GM19395 (cell line): ENCODE results near the gene FBXL4.

Source experiments
- ATAC-seq: cut with Tn5 transposase; IDR thresholded peaks from one replicate; pipeline ENCODE4 v1.9.1; 2021; ENCODE audit warnings: mild to moderate bottlenecking, moderate library complexity; ENCODE audit not compliant: unreplicated experiment

The FBXL4 gene

DNA sequence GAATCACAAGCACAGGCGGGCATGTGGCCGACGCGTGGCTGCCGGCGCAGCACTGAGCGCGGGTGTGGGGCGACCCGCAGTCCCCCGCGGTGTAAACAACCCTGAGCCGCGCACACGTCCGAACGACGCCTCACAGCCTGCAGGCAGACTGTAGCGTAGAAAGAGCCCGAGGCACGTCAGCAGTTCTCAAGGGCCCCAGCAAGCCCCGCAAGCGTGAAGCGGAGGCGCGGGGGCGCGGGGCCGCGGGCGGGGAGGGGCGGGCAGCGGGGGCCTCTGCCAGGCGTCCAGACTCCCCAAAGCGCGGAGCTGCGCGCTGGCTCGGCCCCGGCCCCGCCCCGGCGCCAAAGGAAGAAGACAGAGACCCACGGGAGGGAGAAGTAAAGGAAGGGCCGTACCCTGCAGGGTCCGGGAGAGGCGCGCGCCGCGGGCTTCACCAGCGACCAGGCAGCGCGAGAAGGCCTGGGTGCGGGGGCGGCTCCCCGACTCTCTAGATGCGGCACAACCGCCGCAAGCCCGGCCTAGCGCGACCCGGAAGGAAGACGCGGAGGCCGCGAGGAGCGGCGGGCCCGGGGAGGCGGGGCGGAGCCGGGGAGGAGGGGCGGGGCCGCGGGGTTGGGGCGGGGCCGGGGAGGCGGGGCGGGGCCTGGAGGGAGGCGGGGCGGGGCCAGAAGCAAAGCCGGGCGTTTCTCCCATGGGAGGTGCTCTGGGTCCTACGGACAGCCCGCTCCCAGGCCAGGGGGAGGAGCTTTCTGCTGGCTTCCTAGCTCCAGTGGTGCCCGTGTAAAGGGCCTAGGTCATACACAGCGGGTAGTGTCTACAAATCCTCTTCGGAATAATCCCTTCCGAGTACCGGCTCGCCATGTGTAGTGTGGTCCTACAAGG lies at the start of gene FBXL4:
Gene FBXL4, minus strand, starts transcription at position 536 of the 882 bp plus-strand sequence. CDS start 20,958 bp downstream, outside the sequence.
- peak; percentile 78 for ATAC-seq

DNA sequence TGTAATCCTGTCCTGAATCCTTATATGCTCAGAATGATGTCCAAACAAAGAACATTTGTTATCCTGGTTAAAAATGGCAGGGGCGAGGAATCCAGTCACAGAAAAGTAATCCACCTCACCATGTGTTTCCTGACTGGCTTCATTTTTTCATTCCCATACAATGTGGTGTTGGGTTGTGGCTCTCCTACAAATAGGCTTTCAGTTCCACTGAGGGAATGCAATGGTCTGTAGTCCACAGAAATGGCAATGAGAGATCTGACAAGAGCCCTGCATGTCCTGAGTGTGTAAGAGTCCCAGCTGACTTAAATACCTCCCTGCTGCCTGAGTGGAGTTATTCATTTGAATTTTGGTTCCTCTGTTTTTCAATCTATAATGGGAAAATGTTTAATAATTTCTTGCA lies 47.4 kb upstream of the FBXL4 start:
- no peak for ATAC-seq

DNA sequence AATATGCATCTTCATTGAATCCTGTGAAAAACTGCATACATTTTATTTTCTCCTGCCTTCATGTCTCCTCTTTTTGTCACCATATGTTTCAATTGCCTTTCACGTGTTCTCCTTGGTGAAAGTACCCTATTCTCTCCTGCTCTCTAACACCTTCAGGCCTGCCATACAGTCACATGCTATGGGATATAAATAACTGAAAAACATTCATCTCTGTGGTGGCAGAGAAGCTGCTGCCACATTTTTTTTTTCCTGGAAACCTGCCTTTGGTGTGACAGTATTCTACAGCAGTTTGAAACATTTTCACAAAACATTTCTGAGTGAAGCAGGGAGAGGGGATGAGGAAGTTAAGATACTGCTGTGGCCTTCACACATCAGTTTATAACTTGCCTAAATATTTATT lies 44.8 kb upstream of the FBXL4 start:
- ATAC-seq, result no peak

- no peak for ATAC-seq
Measured at GRCh38 chr6:98986071-98986615, 38.4 kb upstream of the FBXL4 start.

DNA sequence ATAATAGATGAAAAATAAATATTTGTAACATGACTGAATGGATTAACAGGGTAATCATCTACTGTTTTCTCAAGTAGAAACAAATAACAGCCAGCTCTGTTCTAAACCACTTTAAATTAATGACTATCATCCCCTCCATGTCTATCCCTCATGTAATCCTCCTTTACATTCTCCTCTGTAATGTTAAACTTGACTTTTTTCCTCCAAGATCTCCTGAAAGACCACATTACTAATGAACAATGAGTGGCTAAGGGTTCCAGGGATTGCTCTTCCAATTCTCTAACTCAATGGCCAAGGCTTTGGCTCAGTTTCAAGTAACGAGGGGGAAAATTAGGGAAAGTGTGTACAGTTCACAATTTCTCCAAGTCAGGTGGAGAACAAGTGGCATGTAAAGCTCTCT lies 37.6 kb upstream of the FBXL4 start:
- no peak for ATAC-seq

DNA sequence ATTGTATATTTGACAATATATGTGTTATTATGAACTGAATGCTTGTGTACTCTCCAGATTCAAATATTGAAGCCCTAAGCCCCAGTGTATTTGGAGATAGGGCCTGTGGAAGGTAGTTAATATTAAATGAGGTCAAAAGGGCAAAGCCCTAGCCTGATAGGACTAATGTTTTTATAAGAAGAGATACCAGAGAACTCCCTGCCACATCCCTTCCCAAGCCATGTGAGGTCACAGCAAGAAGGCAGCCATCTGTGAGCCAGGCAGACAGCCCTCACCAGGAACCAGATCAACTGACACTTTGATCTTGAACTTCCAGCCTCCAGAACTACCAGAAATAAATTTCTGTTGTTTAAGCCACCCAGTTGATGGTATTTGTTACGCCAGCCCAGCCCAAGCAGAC lies 36.4 kb upstream of the FBXL4 start:
- ATAC-seq, result no peak

DNA sequence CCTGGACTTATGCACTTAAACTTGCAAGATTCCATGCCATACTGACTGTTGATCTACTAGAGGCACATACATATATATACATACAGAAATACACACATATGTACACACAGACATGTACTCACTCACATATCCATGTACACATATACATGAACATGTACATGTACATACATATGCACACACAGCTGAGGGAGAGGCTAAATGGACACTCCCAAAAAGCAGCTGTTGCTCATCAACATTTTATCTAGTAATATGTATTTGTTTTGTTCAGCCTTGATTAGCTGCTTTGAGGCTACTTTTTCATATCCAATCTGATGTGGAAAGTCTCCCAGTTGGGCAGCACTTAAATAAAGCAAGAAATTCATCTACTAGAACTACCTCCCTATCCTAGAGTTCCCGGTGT lies 33.7 kb upstream of the FBXL4 start:
- no peak for ATAC-seq

DNA sequence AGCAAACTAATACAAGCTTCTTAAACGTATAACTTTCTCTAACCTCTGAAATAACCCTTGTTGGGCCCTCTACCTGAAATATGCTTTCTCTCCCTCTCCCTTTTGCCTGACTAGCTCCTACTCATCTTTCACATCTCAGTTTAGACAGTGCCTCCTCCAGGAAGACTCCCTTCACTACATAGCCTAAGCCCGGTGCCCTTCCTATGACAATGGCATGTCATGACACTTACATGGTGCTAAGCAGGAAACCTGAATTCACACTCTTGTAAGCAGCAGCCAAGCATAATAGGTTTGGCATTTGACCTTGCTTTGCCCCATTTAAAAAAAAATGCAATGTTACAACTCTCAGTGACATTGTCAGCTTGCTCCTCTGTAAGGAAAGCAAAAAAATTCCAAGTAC lies 33.1 kb upstream of the FBXL4 start:
- no peak for ATAC-seq

GRCh38 chr6:98977671-98978292 lies 30.0 kb upstream of the FBXL4 start:
- ATAC-seq, result no peak

- no peak for ATAC-seq
Measured at GRCh38 chr6:98976674-98977385, 29.1 kb upstream of the FBXL4 start.

- no peak for ATAC-seq
Measured at GRCh38 chr6:98975421-98975820, 27.7 kb upstream of the FBXL4 start.

DNA sequence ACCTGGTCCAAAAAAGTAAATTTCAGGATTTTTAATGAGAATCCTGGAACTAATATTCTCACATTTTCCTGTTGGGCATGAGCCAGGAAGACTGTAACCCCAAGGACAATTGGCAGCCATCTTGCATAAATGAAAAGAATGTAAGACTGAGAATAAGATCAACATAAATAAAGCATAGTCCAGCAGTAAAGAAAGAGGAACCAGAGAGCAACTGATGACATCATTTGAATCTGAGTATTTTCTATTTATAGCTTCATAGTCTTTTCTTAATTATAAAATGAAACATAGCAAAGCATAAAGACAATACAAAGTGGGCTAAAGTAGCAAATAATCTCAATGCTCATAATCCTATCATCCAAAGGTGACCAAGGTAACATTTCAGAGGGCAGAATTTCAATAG lies 26.6 kb upstream of the FBXL4 start:
- ATAC-seq, result no peak

- ATAC-seq, result no peak
Measured at GRCh38 chr6:98973571-98973970, 25.8 kb upstream of the FBXL4 start.

DNA sequence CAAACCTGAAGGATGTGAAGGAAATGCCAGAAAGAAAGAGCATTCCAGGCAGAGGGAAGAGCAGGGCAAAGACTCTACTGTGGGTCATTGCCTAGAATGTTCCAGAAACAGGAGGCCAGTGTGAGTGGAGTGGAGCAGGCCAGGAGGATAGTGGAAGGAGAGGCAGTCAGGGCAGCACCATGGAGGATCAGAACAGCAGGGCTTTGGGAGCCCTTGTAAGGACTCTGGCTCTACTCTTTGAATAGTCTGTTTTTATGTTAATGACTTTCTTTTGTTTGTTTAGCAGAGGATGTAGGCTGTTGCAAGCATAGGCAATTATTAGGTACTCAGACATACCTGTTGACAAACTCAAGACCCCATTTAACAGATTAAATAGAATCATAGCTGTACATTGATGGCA lies 23.6 kb upstream of the FBXL4 start:
- ATAC-seq, result no peak

DNA sequence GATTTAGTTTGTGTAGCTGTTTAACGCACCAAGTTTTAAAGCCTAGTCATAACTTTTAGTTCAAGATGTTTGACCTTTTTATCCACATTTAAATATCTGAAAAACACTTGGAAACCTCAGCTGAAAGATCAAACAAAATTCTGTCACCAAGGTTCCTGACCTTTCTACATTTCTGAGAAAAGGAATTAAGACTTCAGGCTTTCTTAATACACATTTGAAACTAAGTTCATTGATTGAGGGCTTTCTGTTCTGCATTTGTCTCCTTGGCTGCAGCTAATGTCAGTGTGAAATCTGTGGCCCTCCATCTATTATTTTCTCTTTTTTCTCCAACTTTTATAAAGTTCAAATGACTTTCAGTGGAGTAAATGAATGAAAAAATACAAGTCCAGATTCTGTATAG lies 22.7 kb upstream of the FBXL4 start:
- ATAC-seq, result peak; percentile 65

GRCh38 chr6:98967616-98968015 lies 19.9 kb upstream of the FBXL4 start:
- no peak for ATAC-seq

GRCh38 chr6:98959631-98960030 lies 11.9 kb upstream of the FBXL4 start:
- ATAC-seq, result no peak

DNA sequence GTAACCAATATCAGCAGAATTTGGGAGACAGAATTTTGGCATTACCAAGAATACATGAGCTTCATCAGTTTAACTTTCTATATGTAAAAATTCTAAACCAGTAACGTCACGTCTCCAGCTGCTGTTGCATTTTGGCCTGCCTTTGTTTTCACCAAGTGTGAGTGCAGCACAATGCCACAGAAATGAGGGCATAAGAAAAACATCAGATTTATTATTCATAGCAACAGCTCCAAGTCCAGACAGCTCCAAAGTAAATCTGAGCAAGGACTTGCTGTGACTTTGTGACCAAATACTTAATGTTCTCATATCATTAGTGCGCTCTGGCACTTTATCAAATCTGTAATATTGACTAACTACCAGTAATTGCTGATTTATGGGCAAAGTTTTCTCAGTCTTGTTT lies 11.0 kb upstream of the FBXL4 start:
- ATAC-seq, result no peak

DNA sequence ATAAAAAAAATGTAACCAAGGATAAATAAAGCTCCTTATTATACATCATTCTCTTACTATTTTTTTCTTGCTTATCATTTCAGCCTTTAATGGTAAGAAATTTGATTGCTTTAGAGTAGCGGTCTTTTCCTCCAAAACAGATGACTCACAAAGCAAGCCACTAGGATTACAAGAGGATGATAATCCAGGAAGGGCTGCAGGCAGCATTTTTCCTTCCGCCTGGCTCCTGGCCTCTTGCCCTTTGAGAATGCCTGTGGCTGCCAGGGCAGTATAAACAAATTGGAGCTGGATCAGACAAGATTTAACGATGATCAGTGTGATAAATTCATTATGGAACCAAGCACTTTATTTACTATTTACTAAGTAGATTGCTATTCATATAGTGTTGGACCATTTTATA lies 9.7 kb upstream of the FBXL4 start:
- no peak for ATAC-seq

DNA sequence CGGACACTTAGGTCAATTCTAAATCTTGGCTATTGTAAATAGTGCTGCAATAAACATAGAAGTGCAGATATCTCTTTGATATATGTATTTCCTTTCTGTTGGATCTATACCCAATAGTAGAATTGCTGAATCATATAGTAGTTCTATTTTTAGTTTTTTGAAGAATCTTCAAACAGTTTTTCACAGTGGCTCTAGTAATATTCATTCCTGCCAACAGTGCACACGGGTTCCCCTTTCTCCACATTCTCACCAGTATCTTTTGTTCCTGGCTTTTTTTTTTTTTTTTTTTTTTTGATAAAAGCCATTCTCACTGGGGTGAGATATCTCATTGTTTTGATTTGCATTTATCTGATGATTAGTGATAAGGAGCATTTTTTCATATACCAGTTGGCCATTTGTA lies 1.8 kb upstream of the FBXL4 start:
- ATAC-seq, result no peak

DNA sequence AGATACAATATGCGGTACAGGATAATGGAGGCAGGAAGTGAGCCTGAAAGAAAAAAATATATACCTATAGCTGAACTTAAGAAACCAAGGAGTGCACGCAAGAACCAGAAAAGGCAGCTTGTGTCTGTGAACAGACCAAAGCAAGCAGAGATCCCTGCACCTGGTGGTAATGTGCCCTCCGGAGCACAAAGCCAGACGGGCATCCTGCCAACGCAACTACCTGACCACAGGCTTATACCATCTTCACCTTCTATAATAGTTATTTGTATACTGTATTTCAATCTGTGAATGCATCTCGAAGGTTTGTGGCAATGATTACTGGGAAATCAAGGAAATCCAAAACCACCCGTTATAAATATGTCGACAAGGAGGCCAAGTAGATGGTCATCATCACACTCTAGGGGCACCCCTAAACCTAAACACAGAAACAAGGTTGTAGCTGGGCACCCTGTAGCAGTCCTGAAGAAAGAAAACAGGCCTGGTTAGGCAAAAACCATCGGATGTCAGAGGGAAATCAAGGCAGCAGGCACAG lies 801 bp downstream of the FBXL4 start:
- peak; percentile 41 for ATAC-seq
